AG04450 (cell line): Measurements from ENCODE around the gene MIS18BP1. TPM values are rescaled to one million over a fixed set of nuclear protein-coding genes. Genes with fewer than 3 reads are reported as not detected.
"Not testable (repeated sequence)": the region's sequence is repeated elsewhere in the genome, so short reads cannot be mapped to it uniquely, and the experiment has no call there.

Experiments
- CTCF ChIA-PET: fragments of 300-600, 350-600 bp; formaldehyde crosslinking; extraction: SDS; loops from one replicate; lab custom pipeline; 2022; ENCODE audit warnings: antibody characterized with exemption, inconsistent platforms; lab: Charles Lee
- POLR2A ChIA-PET: fragments of 350-600 bp; formaldehyde crosslinking; extraction: SDS; loops from one replicate; lab custom pipeline; 2021; ENCODE audit warnings: antibody characterized with exemption, inconsistent platforms; lab: Yijun Ruan, JAX
- DNase-seq: peaks from one replicate; pipeline ENCODE4 v3.0.0-alpha.2; 2011; ENCODE audit warnings: low read depth, low spot score
- H3K27ac ChIP-seq: one replicate; pipeline ENCODE4 v1.5.1; 2012; ENCODE audit warnings: low read depth, low read length, control low read depth
- H3K27me3 ChIP-seq: one replicate; pipeline ENCODE4 v1.6.0; 2012; ENCODE audit warnings: low read length; ENCODE audit not compliant: control insufficient read depth, insufficient read depth
- H3K4me3 ChIP-seq: 2 replicates; pipeline ENCODE4 v1.5.1; 2011; ENCODE audit warnings: mild to moderate bottlenecking, low read depth, low read length, control low read depth
- H3K9me3 ChIP-seq: 2 replicates; pipeline ENCODE4 v1.5.1; 2012; ENCODE audit warnings: low read length; ENCODE audit not compliant: control insufficient read depth, insufficient read depth
- polyA minus RNA-seq: library from RNA; depleted of rRNA, polyadenylated mRNA; stranded (reverse); fragments of >200 nt; gene quantifications from 2 replicates; pipeline ENCODE4 v1.2.3, GENCODE V29; 2011; rRNA and poly(A)+ RNA removed
- polyA plus RNA-seq: library from polyadenylated mRNA; depleted of rRNA; stranded (reverse); fragments of >200 nt; gene quantifications from 2 replicates; pipeline ENCODE4 v1.2.3, GENCODE V29; 2011; rRNA removed
- TF ChIP-seq, protein P1 (sequence below): IDR thresholded peaks from 2 replicates; pipeline ENCODE4 v1.5.1; 2011; ENCODE audit warnings: low read depth, low read length, control low read depth, inconsistent platforms

MIS18BP1 gene
- 8.9 and 12.9 TPM in 2 replicates for polyA plus RNA-seq
- polyA minus RNA-seq, result 4.6 and 11.8 TPM in 2 replicates

DNA sequence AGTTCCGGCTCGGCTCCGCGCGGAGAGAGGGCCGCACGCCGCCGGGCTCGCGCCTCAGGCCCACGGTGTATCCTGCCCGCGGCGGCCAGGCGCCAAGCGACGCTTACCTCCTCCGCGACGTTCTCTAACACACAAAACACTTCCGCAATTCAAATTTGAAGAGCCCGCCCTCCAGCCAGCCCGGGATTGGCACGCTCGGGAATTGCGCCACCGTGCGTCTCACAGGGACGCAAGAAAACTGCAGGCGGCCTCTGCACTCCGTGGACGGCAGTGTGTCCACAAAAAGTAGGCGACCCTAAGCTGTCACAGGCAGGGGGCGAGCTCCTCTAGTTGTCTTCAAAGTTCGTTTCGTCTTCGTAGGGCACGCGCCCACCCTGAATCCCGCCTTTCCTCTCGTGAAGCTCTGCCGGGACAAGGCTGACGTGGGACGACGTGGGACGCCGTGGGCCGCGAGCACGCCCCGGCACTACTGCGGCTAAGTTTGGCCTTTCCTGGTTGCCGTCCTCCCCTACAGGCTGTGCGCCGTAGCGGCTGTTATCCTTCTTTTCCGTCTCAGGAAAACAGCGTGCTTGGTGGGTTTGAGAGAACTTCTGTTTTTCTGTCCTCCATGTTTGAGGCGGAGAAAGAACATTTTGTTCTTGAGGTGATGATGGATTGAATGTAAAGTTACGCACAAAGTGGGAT, at the start of gene MIS18BP1:
Gene MIS18BP1, minus strand, starts transcription at position 133 of the 684 bp plus-strand sequence. CDS start 5,916 bp downstream, outside the sequence.
- ChIA-PET CTCF (interaction anchor here (0.7 to 3.2 kb wide), 14 partner anchors 9 to 347 kb away, joined by 3 to 21 read pairs (median 4); partner anchors contain the start of gene FKBP3), POLR2A (interaction anchor here (1.3 to 2.4 kb wide), 2 partner anchors 119 to 292 kb away, joined by 5 to 6 read pairs; partner anchors contain the start of genes FKBP3, KLHL28 and TOGARAM1)
- peak; percentile 87 for DNase-seq
- TF ChIP-seq, protein P1, sequence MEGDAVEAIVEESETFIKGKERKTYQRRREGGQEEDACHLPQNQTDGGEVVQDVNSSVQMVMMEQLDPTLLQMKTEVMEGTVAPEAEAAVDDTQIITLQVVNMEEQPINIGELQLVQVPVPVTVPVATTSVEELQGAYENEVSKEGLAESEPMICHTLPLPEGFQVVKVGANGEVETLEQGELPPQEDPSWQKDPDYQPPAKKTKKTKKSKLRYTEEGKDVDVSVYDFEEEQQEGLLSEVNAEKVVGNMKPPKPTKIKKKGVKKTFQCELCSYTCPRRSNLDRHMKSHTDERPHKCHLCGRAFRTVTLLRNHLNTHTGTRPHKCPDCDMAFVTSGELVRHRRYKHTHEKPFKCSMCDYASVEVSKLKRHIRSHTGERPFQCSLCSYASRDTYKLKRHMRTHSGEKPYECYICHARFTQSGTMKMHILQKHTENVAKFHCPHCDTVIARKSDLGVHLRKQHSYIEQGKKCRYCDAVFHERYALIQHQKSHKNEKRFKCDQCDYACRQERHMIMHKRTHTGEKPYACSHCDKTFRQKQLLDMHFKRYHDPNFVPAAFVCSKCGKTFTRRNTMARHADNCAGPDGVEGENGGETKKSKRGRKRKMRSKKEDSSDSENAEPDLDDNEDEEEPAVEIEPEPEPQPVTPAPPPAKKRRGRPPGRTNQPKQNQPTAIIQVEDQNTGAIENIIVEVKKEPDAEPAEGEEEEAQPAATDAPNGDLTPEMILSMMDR, result peak; percentile 71
- peak within 1 kb of the TSS; percentile 94 for H3K27ac ChIP-seq
- H3K4me3 ChIP-seq, result peak within 1 kb of the TSS; percentile 87
- H3K27me3 ChIP-seq, result no peaks in the 10 kb centered on the region
- H3K9me3 ChIP-seq, result no peaks in the 10 kb centered on the region; the same call in 1 of the 2 replicates

DNA sequence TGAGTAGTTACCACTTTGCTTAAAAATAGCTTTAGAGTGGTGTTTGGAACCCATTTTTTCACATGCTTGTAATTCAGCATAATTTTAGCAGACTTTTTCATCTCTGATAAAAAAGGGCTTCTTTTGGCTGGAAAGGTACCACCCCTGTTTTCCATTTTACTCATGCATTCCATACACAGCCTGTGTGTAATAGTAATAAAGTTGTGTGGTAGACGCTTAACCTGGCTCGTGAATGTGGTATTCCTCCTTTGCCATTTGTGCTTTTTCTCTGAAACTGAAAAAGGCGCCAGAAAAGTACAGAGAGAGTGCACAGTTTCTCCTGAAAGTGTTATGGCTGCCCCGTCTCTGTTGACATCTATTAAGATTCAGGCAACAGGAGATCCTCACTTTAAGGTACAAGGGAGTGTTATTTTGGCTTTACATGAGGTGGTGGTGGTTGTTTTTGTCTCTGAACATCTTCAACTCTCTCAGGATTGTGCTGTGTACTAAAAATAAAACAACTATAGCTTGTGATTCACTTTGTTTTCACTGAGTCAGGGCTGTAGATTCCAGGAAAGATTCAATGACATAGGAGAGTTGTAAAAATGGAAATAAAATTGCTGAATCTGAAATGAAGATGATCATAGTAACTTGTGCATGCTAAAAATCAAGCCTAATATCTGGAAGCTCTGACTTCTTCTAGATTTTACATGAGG, 45.6 kb upstream of the MIS18BP1 start:
- CTCF ChIA-PET, result interaction anchor here (1.7 kb wide), 1 partner anchor 30 kb away, joined by 3 read pairs; no protein-coding TSS in a partner anchor
- Histone ChIP-seq H3K4me3 (no peak overlapping the region), H3K9me3 (no peaks in the 10 kb centered on the region), H3K27ac (no peak overlapping the region), H3K27me3 (no peaks in the 10 kb centered on the region)
- DNase-seq, result no peak
- POLR2A ChIA-PET, result no interaction called here
- TF ChIP-seq, protein P1, result no peak

GRCh38 chr14:45294796-45295195, 41.8 kb upstream of the MIS18BP1 start:
- H3K4me3 ChIP-seq, POLR2A ChIA-PET, H3K9me3 ChIP-seq, DNase-seq, H3K27me3 ChIP-seq, H3K27ac ChIP-seq: not testable (repeated sequence)
- CTCF ChIA-PET, result interaction anchor here (0.9 kb wide), 1 partner anchor 372 kb away, joined by 3 read pairs; no protein-coding TSS in a partner anchor

- TF ChIP-seq, protein P1, result no peak
- ChIA-PET CTCF (no interaction called here), POLR2A (no interaction called here)
- Histone ChIP-seq H3K9me3 (no peaks in the 10 kb centered on the region), H3K27me3 (no peaks in the 10 kb centered on the region), H3K27ac (no peak overlapping the region), H3K4me3 (no peak overlapping the region)
- no peak for DNase-seq
Measured at GRCh38 chr14:45290547-45290946, 37.5 kb upstream of the MIS18BP1 start.

- Histone ChIP-seq H3K27ac (no peak overlapping the region), H3K4me3 (no peak overlapping the region), H3K27me3 (no peaks in the 10 kb centered on the region), H3K9me3 (peaks cover 2% of the 10 kb centered on the region; the same call in 1 of the 2 replicates)
- ChIA-PET CTCF (no interaction called here), POLR2A (no interaction called here)
- TF ChIP-seq, protein P1, result no peak
- DNase-seq, result no peak
Measured at GRCh38 chr14:45287610-45288009, 34.6 kb upstream of the MIS18BP1 start.
